HepG2 (cell line): ENCODE results near the gene CRABP1. TPM values are rescaled to one million over a fixed set of nuclear protein-coding genes. Genes with fewer than 3 reads are reported as not detected.

ENCODE experiments used
- ATAC-seq: fragments of 200-7000 bp; cut with Tn5 transposase; 3 replicates; pipeline ENCODE4 v1.9.1; 2020; ENCODE audit warnings: mild to moderate bottlenecking, moderate library complexity
- BruUV-seq: library from RNA; stranded (reverse); fragments of 400-500 nt; replicated peaks from 2 replicates; lab custom pipeline; 2021; lab: Mats Ljungman, UMichigan
- CTCF ChIA-PET: fragments of 300-600 bp; formaldehyde crosslinking; extraction: SDS; loops from one replicate; lab custom pipeline; 2021; ENCODE audit warnings: low total read pairs, inconsistent platforms, low intra/inter-chr PET ratio; lab: Yijun Ruan, JAX
- POLR2A ChIA-PET: fragments of 350-600 bp; sonication (Branson Sonifier 250); formaldehyde crosslinking; loops from one replicate; lab custom pipeline; 2020; ENCODE audit warnings: antibody characterized with exemption, inconsistent platforms; lab: Yijun Ruan, JAX
- DNase-seq: peaks from one replicate; pipeline ENCODE4 v3.0.0-alpha.2; 2015; ENCODE audit warnings: low spot score
- FAIRE-seq: peaks from 3 replicates; lab custom pipeline; 2011; peaks lifted over from hg19 to GRCh38; lab: Jason Lieb, UNC
- H2AFZ ChIP-seq: one replicate; pipeline ENCODE4 v1.6.1; 2011; ENCODE audit warnings: low read length, inconsistent platforms
- H3K27ac ChIP-seq: fragments of 300-600 bp; 3 replicates; pipeline ENCODE4 v1.8.0; 2011; ENCODE audit warnings: mixed run types, mild to moderate bottlenecking, mixed read lengths, low read length, inconsistent platforms; ENCODE audit not compliant: insufficient read depth; ENCODE audit errors: extremely low read length
- H3K27me3 ChIP-seq, 2 experiments: fragments of 200-600 bp in 1 of 2; 2 replicates in 1 of 2; 3 replicates in 1 of 2; pipeline versions ENCODE4 v1.6.0 to v1.8.0; 2011; ENCODE audit warnings: low read length in 2 of 2, mild to moderate bottlenecking in 2 of 2, moderate library complexity in 2 of 2, inconsistent platforms in 1 of 2; ENCODE audit not compliant: insufficient read depth in 2 of 2, control insufficient read depth in 1 of 2
- H3K36me3 ChIP-seq, 2 experiments: fragments of 200-600 bp in 1 of 2; replicated peaks in 1 of 2; 2 replicates in 1 of 2; 3 replicates in 1 of 2; pipeline versions ENCODE4 v1.5.1 to v1.8.0; 2011; ENCODE audit warnings: low read length in 2 of 2, inconsistent platforms in 1 of 2; ENCODE audit not compliant: insufficient read depth in 2 of 2, control insufficient read depth in 1 of 2
- H3K4me1 ChIP-seq: 2 replicates; pipeline ENCODE4 v1.5.1; 2012; ENCODE audit warnings: low read length, inconsistent platforms; ENCODE audit not compliant: insufficient read depth
- H3K4me2 ChIP-seq: 2 replicates; pipeline ENCODE4 v1.6.0; 2011; ENCODE audit warnings: low read depth, low read length, inconsistent platforms
- H3K4me3 ChIP-seq, 3 experiments: fragments of 200-600 bp in 1 of 3; sonication (generic), shearing (Covaris generic) in 1 of 3; replicated peaks in 1 of 3; 2 replicates each; pipeline ENCODE4 v1.5.1; 2011 to 2016; ENCODE audit warnings: low read length in 3 of 3, inconsistent platforms in 2 of 3, low read depth in 2 of 3, mild to moderate bottlenecking in 2 of 3, control low read depth in 1 of 3, mixed read lengths in 1 of 3; ENCODE audit not compliant: insufficient read depth in 1 of 3
- H3K79me2 ChIP-seq: one replicate; pipeline ENCODE4 v1.6.1; 2011; ENCODE audit warnings: low read length, inconsistent platforms; ENCODE audit not compliant: insufficient read depth
- H3K9ac ChIP-seq: 2 replicates; pipeline ENCODE4 v1.6.0; 2011; ENCODE audit warnings: mild to moderate bottlenecking, low read depth, low read length, inconsistent platforms; ENCODE audit not compliant: insufficient read depth
- H3K9me3 ChIP-seq: 2 replicates; pipeline ENCODE4 v1.5.1; 2012; ENCODE audit warnings: mild to moderate bottlenecking, low read length
- H4K20me1 ChIP-seq: 2 replicates; pipeline ENCODE4 v1.6.0; 2011; ENCODE audit warnings: inconsistent platforms, mild to moderate bottlenecking, low read length, moderate library complexity; ENCODE audit not compliant: insufficient read depth
- ARID2 ChIP-seq: sonication (generic); formaldehyde crosslinking; IDR thresholded peaks from 2 replicates; pipeline ENCODE4 v1.8.1; 2022; ENCODE audit warnings: mild to moderate bottlenecking, missing genetic modification reagents, borderline replicate concordance
- ATF1 ChIP-seq: IDR thresholded peaks from 2 replicates; pipeline ENCODE4 v1.6.1; 2016; ENCODE audit warnings: mild to moderate bottlenecking, control low read depth
- BHLHE40 ChIP-seq: IDR thresholded peaks from 2 replicates; pipeline ENCODE4 v1.6.1; 2011; ENCODE audit warnings: low read length, improper control_type of control experiment
- GLMP ChIP-seq: sonication (generic); formaldehyde crosslinking; IDR thresholded peaks from 2 replicates; pipeline ENCODE4 v1.9.0; 2021; ENCODE audit warnings: missing genetic modification reagents, mild to moderate bottlenecking, borderline replicate concordance
- PPARG ChIP-seq: conservative IDR thresholded peaks from 2 replicates; pipeline ENCODE4 v1.6.1; 2016; ENCODE audit warnings: missing biosample characterization, missing genetic modification reagents
- RXRB ChIP-seq: IDR thresholded peaks from 2 replicates; pipeline ENCODE4 v1.6.1; 2016; ENCODE audit warnings: borderline replicate concordance, missing genetic modification reagents, missing compliant biosample characterization
- SMC3 ChIP-seq: IDR thresholded peaks from 2 replicates; pipeline ENCODE4 v1.6.1; 2011; ENCODE audit warnings: low read length, improper control_type of control experiment
- SRSF4 ChIP-seq: fragments of 200-400 bp; formaldehyde crosslinking; IDR thresholded peaks from one replicate; pipeline ENCODE4 v1.6.1; 2018; ENCODE audit warnings: mild to moderate bottlenecking, low read depth, low read length, moderate library complexity; ENCODE audit not compliant: poor library complexity, severe bottlenecking
- SUZ12 ChIP-seq: fragments of 150-350 bp; IDR thresholded peaks from 2 replicates; pipeline ENCODE4 v1.6.1; 2014; ENCODE audit warnings: low read depth, low read length
- TOE1 ChIP-seq: sonication (generic); formaldehyde crosslinking; IDR thresholded peaks from 2 replicates; pipeline ENCODE4 v1.4.0; 2020; ENCODE audit warnings: mild to moderate bottlenecking, missing genetic modification reagents
- ZFAT ChIP-seq: sonication (generic); formaldehyde crosslinking; conservative IDR thresholded peaks from 2 replicates; pipeline ENCODE4 v1.8.1; 2023; ENCODE audit warnings: missing genetic modification reagents, inconsistent platforms
- ZNF263 ChIP-seq: sonication (generic); formaldehyde crosslinking; IDR thresholded peaks from 2 replicates; pipeline ENCODE4 v1.4.0; 2020; ENCODE audit warnings: missing genetic modification reagents
- ZNF275 ChIP-seq: sonication (generic); formaldehyde crosslinking; IDR thresholded peaks from 2 replicates; pipeline ENCODE4 v1.8.0; 2022; ENCODE audit warnings: missing genetic modification reagents, mild to moderate bottlenecking, inconsistent platforms, borderline replicate concordance
- ZNF33B ChIP-seq: sonication (generic); formaldehyde crosslinking; IDR thresholded peaks from 2 replicates; pipeline ENCODE4 v1.5.1; 2020; ENCODE audit warnings: mild to moderate bottlenecking, missing genetic modification reagents
- ZNF414 ChIP-seq: sonication (generic); formaldehyde crosslinking; IDR thresholded peaks from 2 replicates; pipeline ENCODE4 v1.5.0; 2020; ENCODE audit warnings: missing genetic modification reagents
- WGBS: methylation state at CpG from one replicate; pipeline ENCODE4 v1.1.6; 2017; ENCODE audit warnings: low lambda C conversion rate; 5-methylcytosine and 5-hydroxymethylcytosine counted together
- in situ Hi-C: cut with HindIII; loops from 2 replicates; pipeline ENCODE4 v1.10.0; 2017; ENCODE audit warnings: low pct_unique_long_range_greater_than_20kb; ENCODE audit not compliant: extremely low pct_ligation_motif_present
- intact Hi-C: fragments of 100-400 bp; cut with micrococcal nuclease; formaldehyde crosslinking; loops from one replicate; pipeline ENCODE4 v1.10.0; 2022; ENCODE audit not compliant: unreplicated experiment
- polyA plus RNA-seq, 8 experiments: library from polyadenylated mRNA; depleted of rRNA in 3 of 8; stranded (reverse) in 7 of 8; unstranded in 1 of 8; fragments of >200 nt; fragmentation: Illumina TruSeq in 4 of 8; extraction: Trizol in 4 of 8; gene quantifications; 2 replicates each; pipeline versions ENCODE4 v1.2.1 to v1.2.3, GENCODE V29; 2011 to 2016; ENCODE audit warnings: low read depth in 4 of 8, missing spikeins in 1 of 8, mixed read lengths in 1 of 8; ENCODE audit not compliant: insufficient read depth in 1 of 8
- total RNA-seq, 5 experiments: library from RNA; depleted of rRNA; stranded (reverse); fragments of >200 nt; fragmentation: Illumina TruSeq; extraction: Trizol; gene quantifications; 2 replicates each; pipeline ENCODE4 v1.2.3, GENCODE V29; 2016; ENCODE audit warnings: low read depth in 1 of 5

Gene CRABP1
- total and polyA plus RNA-seq, 2 of the 13 experiments (the other 11 are each of a cell fraction or from before 2014, with no cell fraction given) = not detected

- TF ChIP-seq BHLHE40 (no peak), SRSF4 (no peak), ZNF414 (CRISPR knock-in tag) (no peak), RXRB (CRISPR knock-in tag) (no peak), ZNF263 (CRISPR knock-in tag) (peak; percentile 44; the same call in 1 of the 2 replicates), SMC3 (peak; percentile 26; the same call in 1 of the 2 replicates)
These were observed 24.4 kb upstream of the CRABP1 start (continued) for GRCh38 chr15:78315686-78316282.

- no peaks in the 10 kb centered on the region for H3K9me3 ChIP-seq
- H3K9ac ChIP-seq = no peak overlapping the region
- no peaks in the 10 kb centered on the region for H3K4me1 ChIP-seq
- FAIRE-seq = no peak
- H2AFZ ChIP-seq = no peak overlapping the region
- H4K20me1 ChIP-seq = no peaks in the 10 kb centered on the region
- intact Hi-C loops = no loop called here
- ChIA-PET POLR2A (no interaction called here), CTCF (interaction anchor here (0.9 to 1.3 kb wide), 2 partner anchors 9 to 166 kb away, joined by 3 read pairs; no protein-coding TSS in a partner anchor)
- no peaks in the 10 kb centered on the region for H3K79me2 ChIP-seq
- no peak for TF ChIP-seq ZFAT (CRISPR knock-in tag)
- no peak for TF ChIP-seq ARID2 (CRISPR knock-in tag)
- TF ChIP-seq GLMP (CRISPR knock-in tag) = no peak
- TF ChIP-seq TOE1 (CRISPR knock-in tag) = no peak
- no peak for TF ChIP-seq ATF1
- no peak for TF ChIP-seq ZNF275 (CRISPR knock-in tag)
- TF ChIP-seq PPARG (CRISPR knock-in tag) = no peak
- no peak for TF ChIP-seq ZNF33B
- TF ChIP-seq SUZ12 = no peak
- H3K36me3 ChIP-seq = no peaks in the 10 kb centered on the region
- 22% methylated on average over 10 of the region's 17 CpGs for WGBS
- in situ Hi-C loops = no loop called here
- ATAC-seq = no peak
- no peak overlapping the region for H3K4me3 ChIP-seq
- H3K27me3 ChIP-seq = peaks cover 2 to 50% of the 10 kb centered on the region in 2 experiments; a peak in 4 of 5 replicates
- no TSS peak for BruUV-seq
- H3K4me2 ChIP-seq = peak overlapping the region; percentile 14; the same call in 1 of the 2 replicates
- H3K27ac ChIP-seq = no peak overlapping the region
- no peak for DNase-seq
These were observed 23.7 kb upstream of the CRABP1 start for GRCh38 chr15:78316283-78317083.
